GM10266 (cell line): ENCODE results near the gene GLIPR1.

Source experiments
- DNase-seq: peaks from one replicate; pipeline ENCODE4 v3.0.0; 2012; ENCODE audit errors: extremely low spot score
- CTCF ChIP-seq: IDR thresholded peaks from 2 replicates; pipeline ENCODE4 v1.5.1; 2012; ENCODE audit warnings: mild to moderate bottlenecking, low read depth; ENCODE audit not compliant: control insufficient read depth, insufficient read depth; ENCODE audit errors: missing control alignments

The GLIPR1 gene

GRCh38 chr12:75542942-75543341, 62.4 kb downstream of the GLIPR1 start:
- DNase-seq: no peak
- no peak for TF ChIP-seq CTCF

DNA sequence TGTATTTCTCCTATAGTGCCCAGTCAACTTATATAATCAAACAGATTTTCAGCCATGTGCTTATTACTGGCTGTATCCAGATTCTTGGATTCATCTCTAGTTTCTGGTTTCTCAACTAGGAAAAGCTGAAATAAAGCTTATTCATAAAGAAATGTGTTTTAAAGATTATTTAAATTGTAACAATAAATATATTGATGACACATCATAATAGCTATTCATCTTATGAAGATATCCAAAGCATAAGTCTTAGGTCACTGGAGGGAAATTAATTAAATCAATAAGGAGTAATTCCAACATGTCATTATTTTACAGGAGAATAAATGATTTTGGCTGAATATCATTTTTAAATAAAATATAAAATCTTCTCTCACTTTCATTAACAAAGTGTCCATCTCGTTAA, 63.0 kb downstream of the GLIPR1 start:
- DNase-seq: no peak
- TF ChIP-seq CTCF: no peak

- no peak for TF ChIP-seq CTCF
- DNase-seq: no peak
Measured at GRCh38 chr12:75545636-75546035, 65.1 kb downstream of the GLIPR1 start.

DNA sequence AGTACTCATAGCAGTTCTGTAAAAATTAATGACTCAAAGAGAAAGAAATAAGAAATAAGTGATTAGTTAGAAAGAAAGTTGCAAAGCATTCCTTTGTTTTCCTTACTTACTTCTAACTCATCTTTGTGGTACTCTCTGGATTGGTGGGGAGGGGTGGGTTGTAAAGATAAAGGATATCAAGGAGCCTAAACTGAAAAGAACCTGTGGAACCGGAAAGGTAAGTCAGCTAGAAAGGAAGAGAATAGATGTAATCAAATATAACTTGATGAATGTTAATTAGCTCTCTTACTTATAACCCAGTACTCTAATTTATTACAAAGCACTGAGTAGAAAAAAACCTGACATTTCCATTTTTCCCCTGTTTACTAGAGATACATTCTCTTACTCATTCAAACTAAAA, 68.3 kb downstream of the GLIPR1 start:
- DNase-seq: no peak
- TF ChIP-seq CTCF: no peak

GRCh38 chr12:75549989-75550388, 69.4 kb downstream of the GLIPR1 start:
- no peak for TF ChIP-seq CTCF

GRCh38 chr12:75550401-75551240, 70.1 kb downstream of the GLIPR1 start:
- no peak for TF ChIP-seq CTCF
- no peak for DNase-seq

More at GRCh38 chr12:75549989-75550388, 69.4 kb downstream of the GLIPR1 start:
- no peak for DNase-seq

DNA sequence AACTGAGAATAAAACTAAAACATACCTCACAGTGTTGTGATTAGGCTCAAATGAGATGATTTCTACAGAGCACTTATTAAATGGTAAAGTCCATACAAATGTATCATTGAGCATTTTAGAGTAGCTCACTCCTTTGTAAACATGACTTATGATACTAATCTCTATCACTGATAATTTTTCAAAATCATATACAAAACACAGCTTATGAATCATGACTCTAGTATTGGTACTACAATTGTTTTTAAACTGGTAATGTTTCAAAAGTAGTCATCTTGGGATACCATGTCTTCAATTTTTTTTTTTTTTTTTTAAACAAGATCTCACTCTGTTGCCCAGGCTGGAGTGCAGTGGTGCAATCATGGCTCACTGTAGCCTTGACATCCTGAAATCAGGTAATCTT, 70.9 kb downstream of the GLIPR1 start:
- TF ChIP-seq CTCF: no peak
- DNase-seq: no peak
